Measurements from ENCODE around the gene CAND1. TPM values are rescaled to one million over a fixed set of nuclear protein-coding genes. Genes with fewer than 3 reads are reported as not detected.

Gene CAND1
- total RNA-seq, 1 experiment from 2014 or later = 236 TPM

GRCh38 chr12:67237231-67237630, 31.9 kb upstream of the CAND1 start:
- Mint-ChIP-seq H3K9me3 (peaks cover 10% of the 10 kb centered on the region), H3K4me1 (peaks cover 8% of the 10 kb centered on the region), H3K4me3 (no peak overlapping the region), H3K36me3 (no peaks in the 10 kb centered on the region; the same call in 1 of the 2 replicates), H3K27me3 (ENCODE audit: low read depth) (no peaks in the 10 kb centered on the region), H3K27ac (no peak overlapping the region)
- peak; percentile 77 for ATAC-seq
- TF ChIP-seq ZNF396 (CRISPR knock-in tag; IDR thresholded peaks at IDR 0.05; ENCODE audit: borderline replicate concordance) = no peak
- no peak for TF ChIP-seq ZNF512 (CRISPR knock-in tag; IDR thresholded peaks at IDR 0.05; ENCODE audit: borderline replicate concordance)
- no peak for TF ChIP-seq ZMAT4 (CRISPR knock-in tag; IDR thresholded peaks at IDR 0.05)
- no peak for TF ChIP-seq ZNF416 (CRISPR knock-in tag; IDR thresholded peaks at IDR 0.05)
- TF ChIP-seq NR3C1 (CRISPR knock-in tag; conservative IDR thresholded peaks at IDR 0.05; ENCODE audit: low read depth) = no peak
- TF ChIP-seq SMAD4 (CRISPR knock-in tag; IDR thresholded peaks at IDR 0.05) = no peak
- no peak for TF ChIP-seq ATF3 (CRISPR knock-in tag; conservative IDR thresholded peaks at IDR 0.05)
- no peak for TF ChIP-seq IRF2 (CRISPR knock-in tag; IDR thresholded peaks at IDR 0.05; ENCODE audit: borderline replicate concordance, low read depth)
- TF ChIP-seq, protein P1, sequence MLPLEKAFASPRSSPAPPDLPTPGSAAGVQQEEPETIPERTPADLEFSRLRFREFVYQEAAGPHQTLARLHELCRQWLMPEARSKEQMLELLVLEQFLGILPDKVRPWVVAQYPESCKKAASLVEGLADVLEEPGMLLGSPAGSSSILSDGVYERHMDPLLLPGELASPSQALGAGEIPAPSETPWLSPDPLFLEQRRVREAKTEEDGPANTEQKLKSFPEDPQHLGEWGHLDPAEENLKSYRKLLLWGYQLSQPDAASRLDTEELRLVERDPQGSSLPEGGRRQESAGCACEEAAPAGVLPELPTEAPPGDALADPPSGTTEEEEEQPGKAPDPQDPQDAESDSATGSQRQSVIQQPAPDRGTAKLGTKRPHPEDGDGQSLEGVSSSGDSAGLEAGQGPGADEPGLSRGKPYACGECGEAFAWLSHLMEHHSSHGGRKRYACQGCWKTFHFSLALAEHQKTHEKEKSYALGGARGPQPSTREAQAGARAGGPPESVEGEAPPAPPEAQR (CRISPR knock-in tag; IDR thresholded peaks at IDR 0.05) = no peak
- no peak for TF ChIP-seq ATF1 (CRISPR knock-in tag; IDR thresholded peaks at IDR 0.05)
- TF ChIP-seq ZNF121 (CRISPR knock-in tag; IDR thresholded peaks at IDR 0.05) = no peak
- ChIA-PET POLR2A (no interaction called here), CTCF (interaction anchor here (1.3 kb wide), 1 partner anchor 76 kb away, joined by 4 read pairs; no protein-coding TSS in a partner anchor)
- DNase-seq (ENCODE audit: low spot score) = no peak

- CTCF ChIA-PET = interaction anchor here (1.1 kb wide), 1 partner anchor 17 kb away, joined by 4 read pairs; no protein-coding TSS in a partner anchor
- Mint-ChIP-seq H3K4me1 (peaks cover 8% of the 10 kb centered on the region), H3K36me3 (no peaks in the 10 kb centered on the region; the same call in 1 of the 2 replicates), H3K27ac (no peak overlapping the region), H3K27me3 (ENCODE audit: low read depth) (no peaks in the 10 kb centered on the region), H3K4me3 (no peak overlapping the region), H3K9me3 (peaks cover 10% of the 10 kb centered on the region)
- no peak for DNase-seq (ENCODE audit: low spot score)
- TF ChIP-seq, protein P2, sequence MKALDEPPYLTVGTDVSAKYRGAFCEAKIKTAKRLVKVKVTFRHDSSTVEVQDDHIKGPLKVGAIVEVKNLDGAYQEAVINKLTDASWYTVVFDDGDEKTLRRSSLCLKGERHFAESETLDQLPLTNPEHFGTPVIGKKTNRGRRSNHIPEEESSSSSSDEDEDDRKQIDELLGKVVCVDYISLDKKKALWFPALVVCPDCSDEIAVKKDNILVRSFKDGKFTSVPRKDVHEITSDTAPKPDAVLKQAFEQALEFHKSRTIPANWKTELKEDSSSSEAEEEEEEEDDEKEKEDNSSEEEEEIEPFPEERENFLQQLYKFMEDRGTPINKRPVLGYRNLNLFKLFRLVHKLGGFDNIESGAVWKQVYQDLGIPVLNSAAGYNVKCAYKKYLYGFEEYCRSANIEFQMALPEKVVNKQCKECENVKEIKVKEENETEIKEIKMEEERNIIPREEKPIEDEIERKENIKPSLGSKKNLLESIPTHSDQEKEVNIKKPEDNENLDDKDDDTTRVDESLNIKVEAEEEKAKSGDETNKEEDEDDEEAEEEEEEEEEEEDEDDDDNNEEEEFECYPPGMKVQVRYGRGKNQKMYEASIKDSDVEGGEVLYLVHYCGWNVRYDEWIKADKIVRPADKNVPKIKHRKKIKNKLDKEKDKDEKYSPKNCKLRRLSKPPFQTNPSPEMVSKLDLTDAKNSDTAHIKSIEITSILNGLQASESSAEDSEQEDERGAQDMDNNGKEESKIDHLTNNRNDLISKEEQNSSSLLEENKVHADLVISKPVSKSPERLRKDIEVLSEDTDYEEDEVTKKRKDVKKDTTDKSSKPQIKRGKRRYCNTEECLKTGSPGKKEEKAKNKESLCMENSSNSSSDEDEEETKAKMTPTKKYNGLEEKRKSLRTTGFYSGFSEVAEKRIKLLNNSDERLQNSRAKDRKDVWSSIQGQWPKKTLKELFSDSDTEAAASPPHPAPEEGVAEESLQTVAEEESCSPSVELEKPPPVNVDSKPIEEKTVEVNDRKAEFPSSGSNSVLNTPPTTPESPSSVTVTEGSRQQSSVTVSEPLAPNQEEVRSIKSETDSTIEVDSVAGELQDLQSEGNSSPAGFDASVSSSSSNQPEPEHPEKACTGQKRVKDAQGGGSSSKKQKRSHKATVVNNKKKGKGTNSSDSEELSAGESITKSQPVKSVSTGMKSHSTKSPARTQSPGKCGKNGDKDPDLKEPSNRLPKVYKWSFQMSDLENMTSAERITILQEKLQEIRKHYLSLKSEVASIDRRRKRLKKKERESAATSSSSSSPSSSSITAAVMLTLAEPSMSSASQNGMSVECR (CRISPR knock-in tag; IDR thresholded peaks at IDR 0.05; ENCODE audit: borderline replicate concordance) = no peak
- TF ChIP-seq, protein P3, sequence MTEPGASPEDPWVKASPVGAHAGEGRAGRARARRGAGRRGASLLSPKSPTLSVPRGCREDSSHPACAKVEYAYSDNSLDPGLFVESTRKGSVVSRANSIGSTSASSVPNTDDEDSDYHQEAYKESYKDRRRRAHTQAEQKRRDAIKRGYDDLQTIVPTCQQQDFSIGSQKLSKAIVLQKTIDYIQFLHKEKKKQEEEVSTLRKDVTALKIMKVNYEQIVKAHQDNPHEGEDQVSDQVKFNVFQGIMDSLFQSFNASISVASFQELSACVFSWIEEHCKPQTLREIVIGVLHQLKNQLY (CRISPR knock-in tag; IDR thresholded peaks at IDR 0.05) = no peak
- TF ChIP-seq CTCF (IDR thresholded peaks at IDR 0.05) (no peak), SMAD3 (CRISPR knock-in tag; IDR thresholded peaks at IDR 0.05; ENCODE audit: borderline replicate concordance) (no peak), ZNF219 (CRISPR knock-in tag; IDR thresholded peaks at IDR 0.05; ENCODE audit: borderline replicate concordance) (no peak), MYBL2 (CRISPR knock-in tag; IDR thresholded peaks at IDR 0.05) (no peak), NR3C1 (CRISPR knock-in tag; conservative IDR thresholded peaks at IDR 0.05; ENCODE audit: low read depth) (no peak), JAZF1 (CRISPR knock-in tag; IDR thresholded peaks at IDR 0.05) (no peak), TCF7 (CRISPR knock-in tag; IDR thresholded peaks at IDR 0.05; ENCODE audit: low read depth) (no peak), NR1H2 (CRISPR knock-in tag; IDR thresholded peaks at IDR 0.05) (no peak), SOX15 (CRISPR knock-in tag; IDR thresholded peaks at IDR 0.05) (no peak)
- TF ChIP-seq, protein P4, sequence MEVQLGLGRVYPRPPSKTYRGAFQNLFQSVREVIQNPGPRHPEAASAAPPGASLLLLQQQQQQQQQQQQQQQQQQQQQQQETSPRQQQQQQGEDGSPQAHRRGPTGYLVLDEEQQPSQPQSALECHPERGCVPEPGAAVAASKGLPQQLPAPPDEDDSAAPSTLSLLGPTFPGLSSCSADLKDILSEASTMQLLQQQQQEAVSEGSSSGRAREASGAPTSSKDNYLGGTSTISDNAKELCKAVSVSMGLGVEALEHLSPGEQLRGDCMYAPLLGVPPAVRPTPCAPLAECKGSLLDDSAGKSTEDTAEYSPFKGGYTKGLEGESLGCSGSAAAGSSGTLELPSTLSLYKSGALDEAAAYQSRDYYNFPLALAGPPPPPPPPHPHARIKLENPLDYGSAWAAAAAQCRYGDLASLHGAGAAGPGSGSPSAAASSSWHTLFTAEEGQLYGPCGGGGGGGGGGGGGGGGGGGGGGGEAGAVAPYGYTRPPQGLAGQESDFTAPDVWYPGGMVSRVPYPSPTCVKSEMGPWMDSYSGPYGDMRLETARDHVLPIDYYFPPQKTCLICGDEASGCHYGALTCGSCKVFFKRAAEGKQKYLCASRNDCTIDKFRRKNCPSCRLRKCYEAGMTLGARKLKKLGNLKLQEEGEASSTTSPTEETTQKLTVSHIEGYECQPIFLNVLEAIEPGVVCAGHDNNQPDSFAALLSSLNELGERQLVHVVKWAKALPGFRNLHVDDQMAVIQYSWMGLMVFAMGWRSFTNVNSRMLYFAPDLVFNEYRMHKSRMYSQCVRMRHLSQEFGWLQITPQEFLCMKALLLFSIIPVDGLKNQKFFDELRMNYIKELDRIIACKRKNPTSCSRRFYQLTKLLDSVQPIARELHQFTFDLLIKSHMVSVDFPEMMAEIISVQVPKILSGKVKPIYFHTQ (CRISPR knock-in tag; IDR thresholded peaks at IDR 0.05) = no peak
- POLR2A ChIA-PET = no interaction called here
- no peak for ATAC-seq
Measured at GRCh38 chr12:67239061-67239460, 30.1 kb upstream of the CAND1 start.

All from WTC11 (cell line).